Breast epithelium (tissue), 4 donors: ENCODE data around the gene PHKB. TPM values are rescaled to one million over a fixed set of nuclear protein-coding genes. Genes with fewer than 3 reads are reported as not detected.

Experiments
- DNase-seq, 2 donors: peaks; one replicate each; pipeline ENCODE4 v3.0.0-alpha.2; 2019; ENCODE audit warnings: low spot score in 2 of 2
- H3K27ac ChIP-seq, 2 donors: fragments of 200-600 bp; sonication (generic) in 1 of 2; one replicate each; pipeline ENCODE4 v1.5.1; 2016 to 2019; ENCODE audit warnings: mild to moderate bottlenecking in 1 of 2
- H3K27me3 ChIP-seq, 2 donors: fragments of 200-600 bp; sonication (generic) in 1 of 2; one replicate each; pipeline versions ENCODE4 v1.5.1 to v1.6.0; 2017 to 2019; ENCODE audit warnings: control low read depth in 1 of 2, mild to moderate bottlenecking in 1 of 2
- H3K36me3 ChIP-seq: fragments of 200-600 bp; one replicate; pipeline ENCODE4 v1.5.1; 2019
- H3K4me1 ChIP-seq, 2 donors: fragments of 200-600 bp; sonication (generic); one replicate each; pipeline ENCODE4 v1.5.1; 2016 to 2019; ENCODE audit warnings: control low read depth in 1 of 2
- H3K4me3 ChIP-seq, 3 donors: fragments of 200-600 bp; sonication (generic); 1 replicate in 2 of 3; 2 replicates in 1 of 3; pipeline ENCODE4 v1.5.1; 2016 to 2019; ENCODE audit warnings: mild to moderate bottlenecking in 3 of 3, moderate library complexity in 2 of 3
- H3K9me3 ChIP-seq, 2 donors: fragments of 200-600 bp; sonication (generic) in 1 of 2; one replicate each; pipeline ENCODE4 v1.5.1; 2016 to 2019; ENCODE audit warnings: control low read depth in 1 of 2
- POLR2A ChIP-seq: fragments of 450-650 bp; IDR thresholded peaks from one replicate; pipeline ENCODE4 v1.6.1; 2016; ENCODE audit warnings: antibody characterized with exemption, mild to moderate bottlenecking, moderate library complexity
- POLR2AphosphoS5 ChIP-seq, 3 donors: sonication (generic); formaldehyde crosslinking; IDR thresholded peaks; one replicate each; pipeline ENCODE4 v1.6.1; 2017; ENCODE audit warnings: antibody characterized with exemption in 3 of 3
- intact Hi-C: fragments of 100-400 bp; cut with DNase I; formaldehyde crosslinking; loops from one replicate; pipeline ENCODE4 v1.15.1; 2023; ENCODE audit warnings: low total_unique reads
- total RNA-seq, 3 donors: library from RNA; depleted of rRNA; stranded (reverse); fragments of >200 nt; gene quantifications; one replicate each; pipeline ENCODE4 v1.1.0, GENCODE V29; 2016
- TF ChIP-seq, protein P1 (sequence below), 3 donors: fragments of 450-650 bp; IDR thresholded peaks; one replicate each; pipeline ENCODE4 v1.5.1; 2016 to 2017; ENCODE audit warnings: antibody characterized with exemption in 3 of 3, mild to moderate bottlenecking in 3 of 3, moderate library complexity in 3 of 3

Gene PHKB
- total RNA-seq, 3 donors from 2014 or later: 77.9 to 111 (median 78.3) TPM

DNA sequence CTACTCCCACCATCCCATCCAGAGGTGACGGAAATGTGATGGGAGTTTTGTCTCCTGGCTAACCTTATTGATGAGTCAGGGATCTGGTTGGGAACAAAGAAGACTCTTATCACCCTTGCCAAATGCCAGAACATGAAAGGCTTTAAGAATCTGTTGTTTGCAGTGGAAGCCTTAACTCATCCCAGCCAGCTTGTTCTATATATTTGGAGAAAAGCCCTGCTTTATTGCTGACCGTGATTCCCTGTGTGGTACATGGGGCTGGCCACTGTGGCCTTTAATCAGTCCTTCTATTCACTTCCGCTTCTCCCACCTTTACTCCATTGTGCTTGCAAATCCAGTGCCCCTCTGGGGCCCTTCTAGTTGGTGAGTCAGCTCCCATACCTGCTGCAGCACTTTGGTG, 156.6 kb downstream of the PHKB start:
- H3K4me3 ChIP-seq: no peak overlapping the region
- intact Hi-C loops: no loop called here
- TF ChIP-seq, protein P1, sequence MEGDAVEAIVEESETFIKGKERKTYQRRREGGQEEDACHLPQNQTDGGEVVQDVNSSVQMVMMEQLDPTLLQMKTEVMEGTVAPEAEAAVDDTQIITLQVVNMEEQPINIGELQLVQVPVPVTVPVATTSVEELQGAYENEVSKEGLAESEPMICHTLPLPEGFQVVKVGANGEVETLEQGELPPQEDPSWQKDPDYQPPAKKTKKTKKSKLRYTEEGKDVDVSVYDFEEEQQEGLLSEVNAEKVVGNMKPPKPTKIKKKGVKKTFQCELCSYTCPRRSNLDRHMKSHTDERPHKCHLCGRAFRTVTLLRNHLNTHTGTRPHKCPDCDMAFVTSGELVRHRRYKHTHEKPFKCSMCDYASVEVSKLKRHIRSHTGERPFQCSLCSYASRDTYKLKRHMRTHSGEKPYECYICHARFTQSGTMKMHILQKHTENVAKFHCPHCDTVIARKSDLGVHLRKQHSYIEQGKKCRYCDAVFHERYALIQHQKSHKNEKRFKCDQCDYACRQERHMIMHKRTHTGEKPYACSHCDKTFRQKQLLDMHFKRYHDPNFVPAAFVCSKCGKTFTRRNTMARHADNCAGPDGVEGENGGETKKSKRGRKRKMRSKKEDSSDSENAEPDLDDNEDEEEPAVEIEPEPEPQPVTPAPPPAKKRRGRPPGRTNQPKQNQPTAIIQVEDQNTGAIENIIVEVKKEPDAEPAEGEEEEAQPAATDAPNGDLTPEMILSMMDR (IDR thresholded peaks at IDR 0.05): no peak
- TF ChIP-seq POLR2AphosphoS5 (IDR thresholded peaks at IDR 0.05): no peak
- TF ChIP-seq POLR2A: no peak
- H3K36me3 ChIP-seq: no peaks in the 10 kb centered on the region
- no peaks in the 10 kb centered on the region for H3K9me3 ChIP-seq
- no peaks in the 10 kb centered on the region for H3K4me1 ChIP-seq
- H3K27me3 ChIP-seq: no peaks in the 10 kb centered on the region
- no peak for DNase-seq
- H3K27ac ChIP-seq: no peak overlapping the region

DNA sequence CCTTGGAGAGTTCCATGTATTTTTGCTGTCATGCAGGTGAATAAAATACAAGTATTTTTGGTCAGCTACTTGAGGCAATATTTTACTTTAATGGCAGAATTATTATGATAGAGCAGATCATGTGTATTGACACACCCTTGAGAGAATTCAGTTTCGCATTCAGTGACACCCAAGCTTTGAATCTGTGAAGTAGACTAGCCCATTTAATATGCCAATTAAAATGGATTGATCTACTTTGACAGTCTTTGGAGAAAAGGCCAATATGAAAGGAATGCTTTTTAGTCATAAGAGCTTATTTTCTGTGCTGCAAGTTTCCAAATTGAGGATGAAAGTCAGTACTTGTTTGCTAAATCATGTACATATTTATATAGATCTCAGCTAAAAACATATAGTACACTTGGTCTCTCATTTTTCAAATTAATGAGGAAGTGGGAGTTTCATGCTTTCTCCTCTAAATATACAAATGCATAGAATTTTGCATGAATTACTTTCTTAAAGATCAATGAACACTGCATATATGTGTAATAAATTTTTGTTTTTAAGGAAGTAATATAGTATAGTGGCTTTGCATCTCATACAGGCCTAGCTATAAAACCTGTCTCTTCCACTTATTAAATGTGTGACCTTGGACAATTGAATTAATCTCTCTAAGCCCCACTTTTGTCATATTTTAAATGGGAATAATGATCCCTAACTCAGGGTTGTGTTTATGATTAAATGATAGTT, 161.5 kb downstream of the PHKB start:
- intact Hi-C loops: no loop called here
- no peak overlapping the region for H3K4me3 ChIP-seq
- H3K27ac ChIP-seq: no peak overlapping the region
- DNase-seq: no peak
- no peaks in the 10 kb centered on the region for H3K36me3 ChIP-seq
- TF ChIP-seq POLR2A: no peak
- H3K9me3 ChIP-seq: no peaks in the 10 kb centered on the region
- no peaks in the 10 kb centered on the region for H3K27me3 ChIP-seq
- no peaks in the 10 kb centered on the region for H3K4me1 ChIP-seq

DNA sequence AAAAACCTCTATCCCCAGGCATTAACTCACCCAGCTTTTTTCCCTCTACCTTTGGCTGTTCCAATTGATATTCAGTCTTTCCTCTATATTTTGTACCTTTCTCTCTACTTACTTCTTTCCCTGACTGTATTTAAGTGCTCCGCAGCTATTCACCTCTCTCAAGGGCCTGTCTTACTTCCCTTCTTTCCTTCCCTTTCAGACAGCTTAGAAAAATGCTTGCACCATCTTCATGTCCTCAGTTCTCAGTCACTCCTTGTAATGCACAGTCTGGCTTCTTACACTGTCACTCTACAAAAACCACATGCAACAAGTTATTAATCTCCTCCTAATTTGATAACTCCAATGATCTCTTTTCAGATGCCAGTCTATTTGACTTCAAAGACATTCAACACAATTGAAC, 163.4 kb downstream of the PHKB start:
- intact Hi-C loops: no loop called here
- no peaks in the 10 kb centered on the region for H3K27me3 ChIP-seq
- no peaks in the 10 kb centered on the region for H3K36me3 ChIP-seq
- H3K9me3 ChIP-seq: no peaks in the 10 kb centered on the region
- no peak overlapping the region for H3K4me3 ChIP-seq
- no peak for DNase-seq
- TF ChIP-seq, protein P1 (IDR thresholded peaks at IDR 0.05): no peak
- no peak for TF ChIP-seq POLR2A
- TF ChIP-seq POLR2AphosphoS5 (IDR thresholded peaks at IDR 0.05): no peak
- H3K27ac ChIP-seq: no peak overlapping the region
- H3K4me1 ChIP-seq: no peaks in the 10 kb centered on the region

DNA sequence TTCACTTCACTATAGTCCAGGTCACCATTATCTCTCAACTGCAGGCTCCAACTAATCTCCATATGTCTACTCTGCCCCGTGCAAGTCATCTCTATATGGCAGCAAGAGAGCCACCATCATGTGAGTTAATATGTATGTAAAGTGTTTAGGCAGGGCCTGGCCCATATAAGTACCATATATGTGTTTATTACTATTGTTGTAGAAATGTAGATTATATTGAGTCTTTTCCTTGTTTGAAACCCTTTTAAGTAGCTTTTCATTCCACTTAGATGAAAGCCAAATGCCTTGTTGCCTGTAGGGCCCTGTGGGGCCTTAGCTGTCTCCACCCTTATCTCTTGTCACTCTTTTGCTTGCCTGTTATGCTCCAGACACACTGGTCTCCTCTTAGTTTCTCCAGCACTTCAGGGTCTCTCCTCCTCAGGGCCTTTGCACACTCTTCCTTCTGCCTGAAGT, 164.0 kb downstream of the PHKB start:
- no peak for TF ChIP-seq POLR2AphosphoS5 (IDR thresholded peaks at IDR 0.05)
- no peak for TF ChIP-seq POLR2A
- TF ChIP-seq, protein P1 (IDR thresholded peaks at IDR 0.05): no peak
- Histone ChIP-seq H3K27me3 (no peaks in the 10 kb centered on the region), H3K4me1 (no peaks in the 10 kb centered on the region), H3K27ac (no peak overlapping the region), H3K36me3 (no peaks in the 10 kb centered on the region), H3K9me3 (no peaks in the 10 kb centered on the region), H3K4me3 (no peak overlapping the region)
- intact Hi-C loops: no loop called here
- no peak for DNase-seq

DNA sequence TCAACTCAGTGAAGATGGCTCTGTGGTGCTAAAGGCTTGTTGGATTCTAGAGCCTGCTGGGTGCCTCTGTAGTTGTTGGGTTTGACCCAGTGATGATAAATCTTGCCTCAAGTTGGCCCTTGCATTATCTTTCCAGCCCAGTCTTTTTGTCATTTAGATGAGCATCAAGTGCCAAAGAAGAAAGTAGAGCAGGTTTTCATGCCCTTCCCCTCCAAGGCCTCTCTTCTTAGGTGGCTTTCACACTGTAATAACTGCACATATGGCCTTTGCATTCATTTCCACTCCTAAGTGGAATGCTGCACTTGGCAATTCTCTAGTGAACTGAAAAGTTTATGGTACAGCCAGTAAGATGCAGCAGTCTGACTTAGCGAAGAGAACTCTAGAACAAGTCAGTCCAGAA, 165.1 kb downstream of the PHKB start:
- no peaks in the 10 kb centered on the region for H3K9me3 ChIP-seq
- intact Hi-C loops: no loop called here
- no peak overlapping the region for H3K4me3 ChIP-seq
- no peaks in the 10 kb centered on the region for H3K36me3 ChIP-seq
- no peak for TF ChIP-seq POLR2AphosphoS5 (IDR thresholded peaks at IDR 0.05)
- TF ChIP-seq, protein P1 (IDR thresholded peaks at IDR 0.05): no peak
- no peak for TF ChIP-seq POLR2A
- H3K27ac ChIP-seq: no peak overlapping the region
- H3K4me1 ChIP-seq: no peaks in the 10 kb centered on the region
- no peaks in the 10 kb centered on the region for H3K27me3 ChIP-seq
- no peak for DNase-seq
